PC-3 (cell line): ENCODE data around the gene SPDYE2. TPM values are rescaled to one million over a fixed set of nuclear protein-coding genes. Genes with fewer than 3 reads are reported as not detected.
"Not testable (repeated sequence)": the region's sequence is repeated elsewhere in the genome, so short reads cannot be mapped to it uniquely, and the experiment has no call there.

ENCODE experiments used
- ATAC-seq: fragments of 200-7000 bp; cut with Tn5 transposase; 2 replicates; pipeline ENCODE4 v1.9.1; 2020; ENCODE audit warnings: mild to moderate bottlenecking, moderate library complexity
- BruUV-seq: library from RNA; stranded (reverse); fragments of 400-500 nt; replicated peaks from 2 replicates; lab custom pipeline; 2021; lab: Mats Ljungman, UMichigan
- CTCF ChIA-PET: fragments of 300-600 bp; sonication (Branson Sonifier 250); formaldehyde crosslinking; loops from one replicate; lab custom pipeline; 2022; ENCODE audit warnings: antibody characterized with exemption; lab: Charles Lee
- POLR2A ChIA-PET: fragments of 300-600 bp; sonication (Branson Sonifier 250); formaldehyde crosslinking; loops from one replicate; lab custom pipeline; 2022; ENCODE audit warnings: antibody characterized with exemption; ENCODE audit not compliant: unreplicated experiment; lab: Charles Lee
- DNase-seq: peaks from one replicate; pipeline ENCODE4 v3.0.0-alpha.2; 2015
- H2AFZ ChIP-seq: fragments of 300-600 bp; sonication (generic); 2 replicates; pipeline ENCODE4 v1.6.0; 2016; ENCODE audit warnings: antibody characterized with exemption, low read length
- H3F3A ChIP-seq: fragments of 300-600 bp; sonication (generic); one replicate; pipeline ENCODE4 v1.6.0; 2017; ENCODE audit warnings: antibody characterized with exemption, low read length, control low read depth, mild to moderate bottlenecking; ENCODE audit not compliant: unreplicated experiment
- H3K27ac ChIP-seq: fragments of 300-600 bp; sonication (generic); 2 replicates; pipeline ENCODE4 v1.5.1; 2016; ENCODE audit warnings: mild to moderate bottlenecking, low read length
- H3K27me3 ChIP-seq: fragments of 300-600 bp; sonication (generic); 2 replicates; pipeline ENCODE4 v1.6.1; 2016; ENCODE audit warnings: low read length, mixed read lengths
- H3K36me3 ChIP-seq: fragments of 300-600 bp; sonication (generic); 2 replicates; pipeline ENCODE4 v1.6.1; 2016; ENCODE audit warnings: low read depth, mixed run types, low read length, mixed read lengths
- H3K4me1 ChIP-seq: fragments of 300-600 bp; sonication (generic); 2 replicates; pipeline ENCODE4 v1.5.1; 2016; ENCODE audit warnings: low read length; ENCODE audit not compliant: insufficient read depth
- H3K4me2 ChIP-seq: fragments of 300-600 bp; sonication (generic); 2 replicates; pipeline ENCODE4 v1.6.0; 2016; ENCODE audit warnings: low read length
- H3K4me3 ChIP-seq: fragments of 300-600 bp; sonication (generic); 2 replicates; pipeline ENCODE4 v1.5.1; 2016; ENCODE audit warnings: mild to moderate bottlenecking, low read length, mixed read lengths
- H3K79me2 ChIP-seq: fragments of 300-600 bp; sonication (generic); 2 replicates; pipeline ENCODE4 v1.6.1; 2017; ENCODE audit warnings: low read length, mixed read lengths
- H3K9ac ChIP-seq: fragments of 300-600 bp; sonication (generic); 2 replicates; pipeline ENCODE4 v1.6.0; 2016; ENCODE audit warnings: mild to moderate bottlenecking, low read length
- H3K9me2 ChIP-seq: fragments of 300-600 bp; sonication (generic); replicated peaks from 2 replicates; pipeline ENCODE4 v1.6.1; 2016; ENCODE audit warnings: mixed run types, low read length, mixed read lengths
- H3K9me3 ChIP-seq: fragments of 300-600 bp; sonication (generic); 2 replicates; pipeline ENCODE4 v1.6.1; 2016; ENCODE audit warnings: low read length, mixed read lengths
- H4K20me1 ChIP-seq: fragments of 300-600 bp; sonication (generic); 2 replicates; pipeline ENCODE4 v1.6.1; 2016; ENCODE audit warnings: low read length, mixed read lengths
- CTCF ChIP-seq: fragments of 300-600 bp; sonication (generic); conservative IDR thresholded peaks from 2 replicates; pipeline ENCODE4 v1.5.1; 2017; ENCODE audit warnings: antibody characterized with exemption, low read depth, mild to moderate bottlenecking, low read length
- intact Hi-C: fragments of 100-400 bp; cut with micrococcal nuclease; formaldehyde crosslinking; loops from 2 replicates; pipeline ENCODE4 v1.9.0; 2023
- total RNA-seq: library from RNA; depleted of rRNA; stranded (reverse); fragments of >200 nt; gene quantifications from 2 replicates; pipeline ENCODE4 v1.2.3, GENCODE V29; 2014

The SPDYE2 gene
- total RNA-seq, 1 experiment from 2014 or later = not detected

GRCh38 chr7:102568620-102569019 is 17.6 kb downstream of the SPDYE2 start:
- H3K4me1 ChIP-seq, H3K36me3 ChIP-seq, H3K27me3 ChIP-seq, H4K20me1 ChIP-seq, DNase-seq, POLR2A ChIA-PET, CTCF ChIA-PET, BruUV-seq, H3K79me2 ChIP-seq, H2AFZ ChIP-seq, ATAC-seq, H3F3A ChIP-seq, H3K9me3 ChIP-seq, H3K4me2 ChIP-seq, intact Hi-C loops, H3K27ac ChIP-seq, H3K4me3 ChIP-seq, H3K9me2 ChIP-seq, H3K9ac ChIP-seq: not testable (repeated sequence)

- POLR2A ChIA-PET = not testable (repeated sequence)
These were observed 21.5 kb downstream of the SPDYE2 start, which contains the start of gene POLR2J3 for GRCh38 chr7:102572261-102573239. POLR2J3 (minus strand) TSS chr7:102572583; CDS start chr7:102572521, 62 bp downstream.

GRCh38 chr7:102574607-102575006 is 23.6 kb downstream of the SPDYE2 start:
- H3F3A ChIP-seq, H3K9ac ChIP-seq, ATAC-seq, H3K4me2 ChIP-seq, H3K27me3 ChIP-seq, intact Hi-C loops, H2AFZ ChIP-seq, POLR2A ChIA-PET, H3K9me2 ChIP-seq, H3K27ac ChIP-seq, H3K4me3 ChIP-seq, BruUV-seq, H3K4me1 ChIP-seq, H3K36me3 ChIP-seq, H4K20me1 ChIP-seq, H3K9me3 ChIP-seq, DNase-seq, CTCF ChIA-PET, H3K79me2 ChIP-seq: not testable (repeated sequence)

More at GRCh38 chr7:102572261-102573239, 21.5 kb downstream of the SPDYE2 start, which contains the start of gene POLR2J3:
- H3K4me3 ChIP-seq = peak within 1 kb of the TSS; percentile 75
- H3K36me3 ChIP-seq, H3K27me3 ChIP-seq, H4K20me1 ChIP-seq, intact Hi-C loops, H3K4me1 ChIP-seq, H3K9me2 ChIP-seq, H3F3A ChIP-seq, H3K27ac ChIP-seq, H3K9me3 ChIP-seq, H3K79me2 ChIP-seq, CTCF ChIA-PET: not testable (repeated sequence)
- TSS peak; percentile 87 for BruUV-seq
- peak; percentile 31 for TF ChIP-seq CTCF
- DNase-seq (peak; percentile 91), ATAC-seq (peak; percentile 92)
- peak within 1 kb of the TSS; percentile 77 for H3K9ac ChIP-seq
- H3K4me2 ChIP-seq = peak within 1 kb of the TSS; percentile 70
- peak within 1 kb of the TSS; percentile 67; the same call in 1 of the 2 replicates for H2AFZ ChIP-seq

GRCh38 chr7:102576363-102576762 is 25.3 kb downstream of the SPDYE2 start:
- intact Hi-C loops, H3K36me3 ChIP-seq, H4K20me1 ChIP-seq, H3K9me2 ChIP-seq, ATAC-seq, POLR2A ChIA-PET, H3K4me2 ChIP-seq, H3F3A ChIP-seq, H3K9ac ChIP-seq, H3K4me1 ChIP-seq, H3K27me3 ChIP-seq, CTCF ChIA-PET, BruUV-seq, DNase-seq, H3K27ac ChIP-seq, H2AFZ ChIP-seq, H3K79me2 ChIP-seq, H3K4me3 ChIP-seq, H3K9me3 ChIP-seq: not testable (repeated sequence)

GRCh38 chr7:102577315-102578240 is 26.6 kb downstream of the SPDYE2 start:
- H3K79me2 ChIP-seq, H3K9ac ChIP-seq, H3K4me3 ChIP-seq, H3K9me2 ChIP-seq, intact Hi-C loops, H3K27me3 ChIP-seq, BruUV-seq, H3F3A ChIP-seq, DNase-seq, POLR2A ChIA-PET, H4K20me1 ChIP-seq, H3K27ac ChIP-seq, H2AFZ ChIP-seq, H3K4me1 ChIP-seq, ATAC-seq, H3K4me2 ChIP-seq, H3K36me3 ChIP-seq, H3K9me3 ChIP-seq: not testable (repeated sequence)
- CTCF ChIA-PET = interaction anchor here (0.5 kb wide), 1 partner anchor 94 kb away, joined by 3 read pairs; no protein-coding TSS in a partner anchor
